ENCODE results near the gene CUX1. TPM values are rescaled to one million over a fixed set of nuclear protein-coding genes. Genes with fewer than 3 reads are reported as not detected.

CUX1 gene
- total RNA-seq, 1 experiment from 2014 or later: 53.5 TPM

GRCh38 chr7:101770466-101770865 lies 47.0 kb upstream of the CUX1 start:
- no peak for DNase-seq
- no peaks in the 10 kb centered on the region for H3K79me2 ChIP-seq (ENCODE audit: insufficient read depth, low read length)
- TF ChIP-seq CTCF (conservative IDR thresholded peaks at IDR 0.05): no peak

More at GRCh38 chr7:101770466-101770865, 47.0 kb upstream of the CUX1 start:
- no peak overlapping the region for H4K91ac ChIP-seq (ENCODE audit: insufficient read length, low read depth, low read length)
- H3K18ac ChIP-seq (ENCODE audit: insufficient read length, low read depth, low read length): no peak overlapping the region
- H2BK5ac ChIP-seq (ENCODE audit: insufficient read length, low read length): no peak overlapping the region
- H3K4me1 ChIP-seq (ENCODE audit: insufficient read depth, low read length): no peaks in the 10 kb centered on the region
- peaks cover 2% of the 10 kb centered on the region for H3K27me3 Mint-ChIP-seq (ENCODE audit: low read depth)
- no peak overlapping the region for H2BK15ac ChIP-seq (ENCODE audit: low read depth, low read length)
- no peaks in the 10 kb centered on the region for H3K79me1 ChIP-seq (ENCODE audit: insufficient read depth, low read depth, low read length, poor library complexity, severe bottlenecking)
- no CpG with 5 or more reads among the region's 4 CpGs for WGBS (ENCODE audit: extremely low coverage, insufficient read length, low lambda C conversion rate)
- H3K27ac ChIP-seq (ENCODE audit: insufficient read length, low read depth, low read length): no peak overlapping the region
- no peak overlapping the region for H2BK20ac ChIP-seq (ENCODE audit: low read depth, low read length, poor library complexity, severe bottlenecking)
- H3T11ph ChIP-seq (ENCODE audit: low read length): no peak overlapping the region
- no peaks in the 10 kb centered on the region; a peak in 1 of 4 replicates for H3K4me1 Mint-ChIP-seq
- H4K20me1 ChIP-seq (ENCODE audit: control insufficient read depth, insufficient read depth, insufficient read length): no peaks in the 10 kb centered on the region
- H2AFZ ChIP-seq (ENCODE audit: low read length): no peak overlapping the region
- no peak overlapping the region for H3K56ac ChIP-seq (ENCODE audit: insufficient read length, low read depth, low read length)
- no peak overlapping the region for H3K4ac ChIP-seq (ENCODE audit: low read depth, low read length)
- H3K23ac ChIP-seq (ENCODE audit: insufficient read length, low read depth, low read length): no peak overlapping the region
- H3K27me3 ChIP-seq (ENCODE audit: insufficient read depth, low read length): no peaks in the 10 kb centered on the region
- no peaks in the 10 kb centered on the region for H3K9me3 ChIP-seq (ENCODE audit: control insufficient read depth, low read depth, low read length)
- H2BK120ac ChIP-seq (ENCODE audit: low read depth, low read length, poor library complexity, severe bottlenecking): no peak overlapping the region
- no peaks in the 10 kb centered on the region for H3K23me2 ChIP-seq (ENCODE audit: insufficient read length, low read depth, low read length, poor library complexity, severe bottlenecking)
- H4K8ac ChIP-seq (replicated peaks; ENCODE audit: insufficient read length, low read depth, low read length): no peak overlapping the region
- no peak overlapping the region for H3K4me3 Mint-ChIP-seq
- H3K27ac Mint-ChIP-seq: no peak overlapping the region; a peak in 1 of 7 replicates
- no peak overlapping the region for H2AK5ac ChIP-seq (ENCODE audit: insufficient read length, low read length)
- no peaks in the 10 kb centered on the region; a peak in 2 of 5 replicates for H3K9me3 Mint-ChIP-seq
- H4K5ac ChIP-seq (ENCODE audit: insufficient read length, low read depth, low read length): no peak overlapping the region
- no peak overlapping the region for H2BK12ac ChIP-seq (ENCODE audit: insufficient read length, low read depth, low read length)
- no peak overlapping the region for H3K4me2 ChIP-seq (ENCODE audit: insufficient read depth, insufficient read length, low read length)
- no peak overlapping the region for H3K9ac ChIP-seq (ENCODE audit: extremely low read depth, insufficient read length, low read length)
- no peak overlapping the region for H3K14ac ChIP-seq (ENCODE audit: insufficient read depth, low read length)
- no peaks in the 10 kb centered on the region for H3K36me3 Mint-ChIP-seq (ENCODE audit: insufficient read depth in 1 of 3, low read depth in 3 of 3)

All from H9 (cell line).